K562 (cell line): ENCODE measurements around the gene E2F2. TPM values are rescaled to one million over a fixed set of nuclear protein-coding genes. Genes with fewer than 3 reads are reported as not detected.

Source experiments
- ARID3A ChIP-seq: IDR thresholded peaks from 2 replicates; pipeline ENCODE4 v1.6.1; 2012; ENCODE audit warnings: low read depth, low read length, improper control_type of control experiment, borderline replicate concordance
- ATF4 ChIP-seq: fragments of 450-650 bp; formaldehyde crosslinking; IDR thresholded peaks from 2 replicates; pipeline ENCODE4 v1.4.0; 2022; ENCODE audit warnings: mild to moderate bottlenecking, moderate library complexity
- BRD4 ChIP-seq: fragments of 200-600 bp; sonication (generic); IDR thresholded peaks from 2 replicates; pipeline ENCODE4 v1.6.1; 2017; ENCODE audit warnings: inconsistent platforms
- CHCHD3 ChIP-seq: fragments of 250-450 bp; sonication (Bioruptor Pico); IDR thresholded peaks from 2 replicates; pipeline ENCODE4 v2.1.2; 2022; ENCODE audit warnings: mild to moderate bottlenecking
- CHD1 ChIP-seq: fragments of 200-600 bp; sonication (generic); IDR thresholded peaks from one replicate; pipeline ENCODE4 v1.6.1; 2012; ENCODE audit warnings: mild to moderate bottlenecking, moderate library complexity, low read length, inconsistent platforms
- E2F3 ChIP-seq: fragments of 250-450 bp; sonication (Bioruptor Pico); IDR thresholded peaks from 2 replicates; pipeline ENCODE4 v1.4.0; 2020; ENCODE audit warnings: mild to moderate bottlenecking
- FOSL1 ChIP-seq: fragments of 200-800 bp; sonication (Bioruptor generic); conservative IDR thresholded peaks from 2 replicates; pipeline ENCODE4 v1.6.1; 2016; ENCODE audit warnings: missing genetic modification characterization, missing compliant biosample characterization
- FOXA3 ChIP-seq, 2 experiments: fragments of 450-650 bp in 1 of 2; sonication (generic) in 1 of 2; formaldehyde crosslinking; IDR thresholded peaks in 1 of 2; conservative IDR thresholded peaks in 1 of 2; 2 replicates each; pipeline versions ENCODE4 v1.4.0 to v1.8.0; 2020 to 2022; ENCODE audit warnings: mild to moderate bottlenecking in 2 of 2, missing genetic modification reagents in 1 of 2
- FOXP4 ChIP-seq: sonication (generic); formaldehyde crosslinking; IDR thresholded peaks from 2 replicates; pipeline ENCODE4 v1.8.0; 2022; ENCODE audit warnings: mild to moderate bottlenecking, missing genetic modification reagents, borderline replicate concordance
- L3MBTL2 ChIP-seq: fragments of 450-650 bp; IDR thresholded peaks from 2 replicates; pipeline ENCODE4 v1.6.1; 2016; ENCODE audit warnings: mild to moderate bottlenecking, moderate library complexity
- MYNN ChIP-seq, 2 experiments: sonication (generic); formaldehyde crosslinking in 1 of 2; IDR thresholded peaks; 2 replicates each; pipeline versions ENCODE4 v1.5.0 to v1.6.1; 2016 to 2020; ENCODE audit warnings: antibody characterized with exemption in 1 of 2, missing genetic modification reagents in 1 of 2
- PCBP2 ChIP-seq: fragments of 200-400 bp; formaldehyde crosslinking; IDR thresholded peaks from 2 replicates; pipeline ENCODE4 v1.6.1; 2018; ENCODE audit warnings: low read length, low read depth, mild to moderate bottlenecking, moderate library complexity; ENCODE audit not compliant: poor library complexity, severe bottlenecking
- SIN3B ChIP-seq: fragments of 450-650 bp; IDR thresholded peaks from 2 replicates; pipeline ENCODE4 v1.6.1; 2017; ENCODE audit warnings: low read depth, mild to moderate bottlenecking, moderate library complexity
- ZBTB26 ChIP-seq: fragments of 450-650 bp; formaldehyde crosslinking; IDR thresholded peaks from 2 replicates; pipeline ENCODE4 v1.4.0; 2022; ENCODE audit warnings: missing genetic modification characterization
- ZFP36 ChIP-seq: fragments of 150-350 bp; IDR thresholded peaks from 2 replicates; pipeline ENCODE4 v1.6.1; 2018; ENCODE audit warnings: low read length, low read depth; ENCODE audit not compliant: partially characterized antibody
- ZNF146 ChIP-seq: IDR thresholded peaks from one replicate; pipeline ENCODE4 v1.6.1; 2018; ENCODE audit warnings: missing compliant biosample characterization; ENCODE audit not compliant: unreplicated experiment
- ZNF76 ChIP-seq: fragments of 250-450 bp; sonication (Bioruptor Pico); IDR thresholded peaks from 2 replicates; pipeline ENCODE4 v1.4.0; 2020; ENCODE audit warnings: mild to moderate bottlenecking, moderate library complexity, borderline replicate concordance
- polyA plus RNA-seq, 8 experiments: library from polyadenylated mRNA; depleted of rRNA in 4 of 8; stranded (reverse) in 5 of 8; unstranded in 3 of 8; fragments of >200 nt; fragmentation: Nextera tagmentation in 2 of 8; fragmentation: Illumina TruSeq in 1 of 8; extraction: Ambion mirVana in 2 of 8; extraction: Trizol in 1 of 8; gene quantifications; 2 replicates each; pipeline versions ENCODE4 v1.2.1 to v1.2.3, GENCODE V29; 2011 to 2014; ENCODE audit warnings: inconsistent platforms in 1 of 8, missing spikeins in 1 of 8
- total RNA-seq, 7 experiments: library from RNA; depleted of rRNA in 6 of 7; stranded (reverse); fragments of >200 nt in 6 of 7; fragmentation: Illumina TruSeq in 2 of 7; extraction: Trizol in 2 of 7; gene quantifications; 2 replicates each; pipeline versions ENCODE4 v1.2.1 to v1.2.3, GENCODE V29; 2011 to 2021; ENCODE audit warnings: low replicate concordance in 1 of 7
- TF ChIP-seq, protein P1 (sequence below), 2 experiments: fragments of 450-650 bp in 1 of 2; sonication (generic) in 1 of 2; formaldehyde crosslinking; conservative IDR thresholded peaks; 2 replicates each; pipeline versions ENCODE4 v1.4.0 to v1.8.1; 2020 to 2022; ENCODE audit warnings: mild to moderate bottlenecking in 1 of 2, missing genetic modification reagents in 1 of 2
- TF ChIP-seq, protein P2 (sequence below): sonication (generic); formaldehyde crosslinking; IDR thresholded peaks from 2 replicates; pipeline ENCODE4 v1.8.0; 2022; ENCODE audit warnings: mild to moderate bottlenecking, missing genetic modification reagents

E2F2 gene
- total and polyA plus RNA-seq, 9 of the 15 experiments (the other 6 are each of a cell fraction or from before 2014, with no cell fraction given), result 3.1 to 25.3 (median 11.4) TPM

- TF ChIP-seq ARID3A (no peak), FOSL1 (tag) (no peak), MYNN (IDR thresholded peaks at IDR 0.05) (no peak), MYNN (CRISPR knock-in tag; IDR thresholded peaks at IDR 0.05) (no peak), BRD4 (no peak), PCBP2 (no peak), L3MBTL2 (peak; percentile 19; the same call in 1 of the 2 replicates), ZBTB26 (CRISPR knock-in tag) (0 out of 2 replicates have a peak, but pooled peaks have one; percentile 39), E2F3 (CRISPR knock-in tag) (no peak), FOXA3 (CRISPR knock-in tag; conservative IDR thresholded peaks at IDR 0.05 in 1 of 2, IDR thresholded peaks at IDR 0.05 in 1 of 2) (peak in 1 of 2 experiments; percentile 52; a peak in 1 of 4 replicates), CHCHD3 (no peak), ATF4 (CRISPR knock-in tag) (0 out of 2 replicates have a peak, but pooled peaks have one; percentile 20), SIN3B (no peak), FOXP4 (CRISPR knock-in tag) (no peak), ZNF146 (CRISPR knock-in tag) (no peak), ZFP36 (no peak), ZNF76 (CRISPR knock-in tag) (peak; percentile 29; the same call in 1 of the 2 replicates), CHD1 (no peak)
- TF ChIP-seq, protein P1, sequence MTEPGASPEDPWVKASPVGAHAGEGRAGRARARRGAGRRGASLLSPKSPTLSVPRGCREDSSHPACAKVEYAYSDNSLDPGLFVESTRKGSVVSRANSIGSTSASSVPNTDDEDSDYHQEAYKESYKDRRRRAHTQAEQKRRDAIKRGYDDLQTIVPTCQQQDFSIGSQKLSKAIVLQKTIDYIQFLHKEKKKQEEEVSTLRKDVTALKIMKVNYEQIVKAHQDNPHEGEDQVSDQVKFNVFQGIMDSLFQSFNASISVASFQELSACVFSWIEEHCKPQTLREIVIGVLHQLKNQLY (CRISPR knock-in tag; conservative IDR thresholded peaks at IDR 0.05), result no peak
- TF ChIP-seq, protein P2, sequence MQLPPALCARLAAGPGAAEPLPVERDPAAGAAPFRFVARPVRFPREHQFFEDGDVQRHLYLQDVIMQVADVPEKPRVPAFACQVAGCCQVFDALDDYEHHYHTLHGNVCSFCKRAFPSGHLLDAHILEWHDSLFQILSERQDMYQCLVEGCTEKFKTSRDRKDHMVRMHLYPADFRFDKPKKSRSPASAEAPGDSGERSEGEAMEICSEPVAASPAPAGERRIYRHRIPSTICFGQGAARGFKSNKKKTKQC (CRISPR knock-in tag), result 0 out of 2 replicates have a peak, but pooled peaks have one; percentile 50
Measured at GRCh38 chr1:23555270-23555985, 24.4 kb upstream of the E2F2 start (continued).
